Activated CD4-positive, CD25-positive, alpha-beta regulatory T cell (primary cell): ENCODE measurements around the gene GLT8D2.

Experiments used
- DNase-seq, 4 experiments: peaks; one replicate each; lab custom pipeline; 2025; lab: John Stamatoyannopoulos, UW

GLT8D2 gene

DNA sequence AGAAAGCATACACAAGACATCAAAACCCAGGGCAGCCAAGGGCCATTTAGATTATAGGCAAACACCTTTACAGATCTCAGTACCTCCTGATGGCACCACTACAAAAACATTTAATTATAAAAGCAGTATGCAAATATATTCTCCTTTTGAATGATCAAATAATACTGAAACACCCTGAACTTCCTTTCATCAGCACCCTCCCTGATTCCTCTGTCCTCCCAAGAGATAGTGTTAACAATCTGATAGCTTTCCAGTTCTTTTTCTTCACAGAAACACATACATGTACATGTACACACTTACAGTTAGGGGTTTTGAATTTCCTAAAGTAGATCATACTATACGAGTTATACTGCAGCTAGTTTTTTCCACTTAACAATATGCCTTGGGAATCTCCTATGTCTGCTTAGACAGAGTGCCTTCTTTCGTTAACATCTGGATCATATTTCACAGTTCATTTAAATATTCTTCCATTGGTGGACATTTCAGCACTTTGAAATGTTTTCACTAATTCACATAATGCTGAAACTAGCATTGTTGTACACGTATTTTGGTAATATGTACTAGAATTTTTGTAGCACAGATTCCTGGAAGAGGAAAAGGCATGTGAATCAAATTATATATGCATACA is 49.1 kb downstream of the GLT8D2 start:
- no peak for DNase-seq

DNA sequence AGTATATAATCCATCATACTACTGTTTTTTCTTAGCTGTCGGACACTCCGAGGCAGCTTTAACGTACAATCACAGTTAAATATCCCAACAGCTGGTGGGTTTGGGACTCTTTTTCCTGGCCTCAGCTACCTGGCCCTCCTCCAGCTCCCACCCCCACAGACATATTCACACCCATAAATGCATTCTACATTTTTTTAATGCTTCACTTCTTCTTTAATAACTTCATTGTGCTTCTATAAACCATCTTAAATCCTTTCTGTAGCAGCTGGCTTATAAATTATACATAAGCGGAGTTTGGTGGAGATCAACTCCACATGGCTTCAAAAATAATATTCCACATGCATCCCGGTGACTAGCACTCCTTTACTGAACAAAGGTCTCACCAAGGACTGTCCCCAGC is 51.0 kb downstream of the GLT8D2 start:
- no peak for DNase-seq

DNA sequence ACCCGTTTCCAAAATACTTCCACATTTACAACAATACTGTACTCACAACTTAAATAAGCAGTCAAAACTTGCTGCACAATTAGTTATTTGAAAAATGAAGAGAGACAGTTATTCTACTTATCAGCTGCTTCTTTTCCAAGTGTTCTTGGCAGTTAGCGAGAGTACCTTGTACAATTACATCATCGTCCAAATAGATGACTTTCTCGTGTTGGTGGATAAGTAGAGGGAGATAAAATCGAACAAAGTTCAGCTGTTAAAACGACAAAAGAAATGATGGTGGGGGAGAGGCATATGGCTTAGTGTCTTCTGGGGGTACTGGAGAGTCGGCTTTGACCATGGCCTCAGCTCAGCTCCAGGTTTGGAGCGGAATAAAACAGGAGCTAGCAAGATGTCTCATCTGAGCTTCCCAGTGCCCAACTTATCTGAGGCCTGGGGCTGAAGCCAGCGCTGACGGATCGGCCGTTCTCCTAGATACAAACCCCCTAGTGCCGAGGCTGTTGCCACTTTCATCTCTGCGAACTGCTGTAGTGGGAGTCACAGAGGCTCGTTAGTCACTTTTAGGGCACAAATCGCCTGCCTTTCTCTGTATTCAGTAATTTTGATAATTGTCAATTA is 52.6 kb downstream of the GLT8D2 start:
- DNase-seq: no peak

DNA sequence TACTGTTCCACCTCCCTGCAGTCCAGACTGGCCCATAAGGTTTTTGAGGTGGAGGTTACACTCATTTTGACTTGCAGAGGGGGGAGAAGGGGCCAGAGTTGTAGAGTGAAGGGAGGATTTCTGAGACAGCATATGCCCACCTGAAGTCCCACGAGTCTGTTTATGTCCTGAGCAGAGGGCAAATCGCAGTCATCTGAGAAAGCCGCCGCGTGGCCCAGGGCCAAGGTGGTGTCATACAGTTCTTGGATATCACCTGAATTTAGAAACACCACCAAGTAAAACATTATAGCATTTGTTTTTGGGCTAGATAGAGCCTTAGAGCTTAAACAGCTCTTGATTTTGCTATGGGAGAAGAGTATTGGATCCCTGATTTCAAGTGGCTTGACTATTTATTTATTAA is 53.4 kb downstream of the GLT8D2 start:
- no peak for DNase-seq

DNA sequence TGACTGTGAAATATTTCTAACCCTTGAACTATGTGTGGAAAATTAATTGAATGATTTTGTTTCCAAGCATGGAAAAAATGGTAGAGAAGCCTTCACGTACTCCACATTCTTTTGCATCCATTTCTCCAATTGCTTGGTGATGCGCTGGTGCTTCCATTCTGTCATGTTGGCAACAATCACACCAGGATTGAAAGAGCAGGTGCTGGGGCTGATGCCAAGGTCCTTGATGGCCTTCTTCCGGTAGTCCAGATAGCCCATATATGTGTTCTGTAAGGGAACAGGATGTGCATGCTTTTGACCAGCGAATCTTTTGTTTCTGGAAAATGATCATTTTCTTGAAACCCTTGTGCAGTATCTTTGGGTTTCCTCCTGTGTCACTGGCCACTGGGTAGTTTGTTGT is 55.8 kb downstream of the GLT8D2 start:
- no peak for DNase-seq

DNA sequence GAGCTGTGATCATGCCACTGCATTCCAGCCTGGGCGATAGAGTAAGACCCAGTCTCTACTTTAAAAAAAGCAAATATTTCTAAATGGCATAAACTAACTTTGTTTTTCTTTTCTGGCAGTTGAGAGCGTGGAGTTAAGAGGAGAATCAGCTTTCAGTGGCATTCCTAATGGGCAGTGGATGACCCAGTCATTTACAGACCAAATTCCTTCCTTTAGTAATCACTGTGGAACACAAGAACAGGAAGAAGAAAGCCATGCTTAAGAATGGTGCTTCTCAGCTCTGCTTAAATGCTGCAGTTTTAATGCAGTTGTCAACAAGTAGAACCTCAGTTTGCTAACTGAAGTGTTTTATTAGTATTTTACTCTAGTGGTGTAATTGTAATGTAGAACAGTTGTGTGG is 63.2 kb downstream of the GLT8D2 start:
- no peak for DNase-seq

DNA sequence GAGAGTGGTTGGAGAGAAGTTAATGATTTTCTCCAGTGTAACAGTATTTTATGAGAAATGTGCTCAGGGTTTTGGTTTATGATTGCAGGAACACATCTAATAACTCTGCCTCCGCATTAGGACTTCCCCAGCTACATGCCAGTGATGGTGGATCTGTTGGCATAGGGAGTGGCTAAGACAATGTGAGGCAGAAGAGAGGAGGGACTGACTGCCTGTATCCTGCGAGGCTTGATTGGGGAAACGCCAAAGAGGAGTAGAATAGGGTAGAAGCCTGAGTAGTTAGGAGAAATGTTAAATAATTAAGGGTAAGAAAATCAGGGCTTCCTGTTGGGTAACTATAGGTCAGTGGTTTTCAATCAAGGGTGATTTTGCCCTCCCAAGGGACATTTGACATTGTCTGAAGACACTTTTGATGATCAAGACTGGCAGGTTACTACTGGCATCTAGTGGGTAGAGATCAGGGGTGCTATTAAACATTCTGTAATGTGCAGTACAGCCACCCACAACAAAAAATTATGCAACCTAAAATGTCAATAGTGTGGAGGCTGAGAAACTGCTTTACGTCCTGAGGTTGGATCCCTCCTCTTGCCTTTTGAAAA is 71.5 kb downstream of the GLT8D2 start:
- DNase-seq: no peak

DNA sequence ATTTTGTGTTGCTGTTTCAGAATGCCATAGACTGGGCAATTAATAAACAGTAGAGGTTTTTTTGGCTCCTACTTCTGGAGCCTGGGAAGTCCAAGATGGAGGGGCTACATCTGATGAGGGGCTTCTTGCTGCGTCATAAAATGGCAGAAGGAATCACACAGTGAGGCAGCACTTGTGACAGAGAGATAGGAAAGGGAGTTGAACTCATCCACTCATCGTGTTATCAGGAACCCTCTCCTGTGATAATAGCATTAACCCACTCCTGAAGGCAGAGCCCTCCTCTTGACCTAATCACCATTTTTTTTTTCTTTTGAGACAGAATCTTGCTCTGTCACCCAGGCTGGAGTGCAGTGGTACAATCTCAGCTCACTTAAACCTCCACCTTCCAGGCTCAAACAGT is 74.6 kb downstream of the GLT8D2 start:
- no peak for DNase-seq

DNA sequence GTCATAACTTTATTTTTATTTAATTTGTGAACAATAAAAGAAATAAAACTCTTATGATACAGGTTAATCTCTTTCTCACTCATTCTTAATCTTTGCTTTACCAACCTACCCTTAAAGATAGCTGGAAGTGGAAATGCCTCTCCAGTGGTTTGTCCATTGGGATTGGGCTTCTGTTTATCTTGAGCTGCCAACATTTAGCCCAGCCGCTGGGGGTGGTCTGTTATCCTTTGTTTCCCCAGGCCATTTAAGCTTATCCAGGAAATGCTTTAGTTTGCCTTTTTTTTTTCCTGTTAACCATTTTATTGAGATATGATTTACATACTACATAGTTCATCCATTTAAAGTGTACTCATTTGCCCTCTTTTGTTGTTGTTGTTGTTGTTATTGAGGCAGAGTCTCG is 76.1 kb downstream of the GLT8D2 start:
- no peak for DNase-seq

DNA sequence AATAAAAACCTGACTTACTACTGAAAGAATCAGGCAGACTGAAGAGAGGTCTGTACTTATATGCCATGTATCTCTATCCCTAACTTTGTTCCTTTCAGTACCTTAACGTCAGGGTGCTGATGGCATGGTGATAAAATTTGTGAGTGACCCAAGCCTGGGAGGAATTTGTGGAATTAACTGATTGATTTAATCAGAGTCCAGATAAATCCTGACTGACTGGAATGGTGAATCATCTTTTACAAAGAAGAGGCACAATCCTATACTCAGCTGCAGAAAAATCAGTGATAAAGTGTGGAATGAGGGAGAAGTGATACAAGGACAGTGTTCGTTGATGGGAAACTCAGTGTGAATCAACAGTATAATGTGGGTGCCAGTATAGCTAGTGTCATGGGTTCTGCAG is 80.6 kb downstream of the GLT8D2 start:
- no peak for DNase-seq

DNA sequence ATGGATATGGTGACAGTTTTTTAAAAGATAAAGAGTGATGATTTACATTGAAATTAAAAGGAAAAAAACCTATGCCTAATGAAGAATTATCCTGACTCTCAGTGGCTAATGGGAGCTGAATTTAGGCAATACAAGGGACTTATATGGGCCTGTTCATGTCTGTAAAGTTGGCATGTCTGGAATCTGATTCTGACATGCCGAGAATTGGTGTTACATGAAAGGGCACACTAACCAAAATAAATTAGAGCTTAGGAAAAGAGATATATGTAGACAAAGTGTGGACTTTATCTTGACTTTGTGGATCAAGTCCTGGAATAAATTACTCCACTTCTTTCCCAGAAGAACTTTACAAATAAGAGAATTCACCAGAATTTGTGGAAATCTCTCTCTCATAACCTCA is 83.3 kb downstream of the GLT8D2 start:
- no peak for DNase-seq

DNA sequence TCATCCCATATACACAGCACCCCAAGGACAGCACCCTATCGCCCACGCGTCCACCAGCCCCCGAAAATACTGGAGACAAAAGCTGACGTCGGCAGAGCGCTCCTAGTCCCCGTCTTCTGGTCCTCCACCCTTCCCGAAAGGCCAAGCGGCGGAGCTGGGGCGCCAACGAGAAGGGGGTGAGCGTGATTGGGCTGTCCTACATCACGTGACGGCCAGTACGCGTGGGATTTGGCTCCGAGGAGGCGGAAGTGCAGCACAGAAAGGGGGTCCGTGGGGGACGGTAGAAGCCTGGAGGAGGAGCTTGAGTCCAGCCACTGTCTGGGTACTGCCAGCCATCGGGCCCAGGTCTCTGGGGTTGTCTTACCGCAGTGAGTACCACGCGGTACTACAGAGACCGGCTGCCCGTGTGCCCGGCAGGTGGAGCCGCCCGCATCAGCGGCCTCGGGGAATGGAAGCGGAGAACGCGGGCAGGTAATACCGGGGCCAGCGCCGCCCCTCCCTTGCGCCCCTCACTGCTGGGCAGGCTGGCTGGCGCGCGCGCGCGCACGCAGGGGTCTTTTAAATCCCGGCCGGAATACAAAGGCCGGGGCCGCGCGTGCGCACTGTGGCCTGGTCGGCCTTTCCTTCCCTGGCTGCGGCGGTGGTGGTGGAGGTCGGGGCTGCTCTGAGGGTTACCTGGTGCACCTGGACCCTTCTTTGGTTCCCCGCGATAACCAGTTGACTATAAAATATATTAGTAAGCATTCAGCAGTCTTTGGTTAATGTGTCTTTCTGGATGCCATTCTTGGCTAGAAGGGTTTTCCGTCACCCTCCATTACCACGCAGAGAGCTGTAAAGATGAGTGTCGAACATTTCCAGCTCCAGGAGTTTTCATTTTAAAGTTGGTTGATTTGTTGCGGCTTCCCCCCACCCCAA is 84.1 kb downstream of the GLT8D2 start, which contains the start of gene TDG:
TSS of gene TDG (plus strand) at position 283 of the 915 bp plus-strand sequence. CDS start at position 449, 166 bp downstream.
- DNase-seq: peak; percentile 86 to 94 (median 92)

DNA sequence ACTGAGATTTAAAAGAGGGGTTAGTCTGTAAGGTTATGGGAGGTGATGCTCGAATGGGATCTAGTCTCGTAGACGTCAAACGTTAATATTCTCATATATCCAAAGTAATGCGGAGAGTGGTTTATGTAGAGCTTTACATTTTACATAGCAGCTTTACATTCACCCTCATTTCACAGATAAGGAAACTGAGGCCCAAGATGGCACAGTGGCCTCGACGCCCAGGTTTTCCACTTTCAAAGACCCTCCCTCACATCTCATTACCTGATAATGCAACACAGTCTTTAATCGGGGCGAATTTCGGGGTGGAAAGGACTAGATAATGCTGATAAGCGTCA is 84.8 kb downstream of the GLT8D2 start:
- DNase-seq: no peak

DNA sequence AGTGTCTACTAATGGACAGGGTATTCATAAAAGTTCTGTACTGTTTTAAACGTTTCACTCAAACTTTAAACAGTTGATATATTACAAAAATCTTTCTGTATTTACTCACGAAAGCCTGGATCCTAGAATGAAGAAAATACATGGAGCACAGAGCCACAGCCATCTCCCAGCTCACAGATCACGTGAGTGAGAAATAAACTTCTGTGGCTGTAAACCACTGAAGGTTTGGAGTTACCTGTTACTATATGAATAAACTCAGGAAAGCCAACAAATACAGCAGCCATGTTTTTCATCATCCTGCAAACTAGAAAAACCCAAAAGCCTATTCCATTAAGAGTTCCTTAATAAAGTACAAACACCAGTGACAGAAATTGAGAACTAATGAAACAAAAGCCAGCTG is 85.2 kb downstream of the GLT8D2 start:
- DNase-seq: no peak

DNA sequence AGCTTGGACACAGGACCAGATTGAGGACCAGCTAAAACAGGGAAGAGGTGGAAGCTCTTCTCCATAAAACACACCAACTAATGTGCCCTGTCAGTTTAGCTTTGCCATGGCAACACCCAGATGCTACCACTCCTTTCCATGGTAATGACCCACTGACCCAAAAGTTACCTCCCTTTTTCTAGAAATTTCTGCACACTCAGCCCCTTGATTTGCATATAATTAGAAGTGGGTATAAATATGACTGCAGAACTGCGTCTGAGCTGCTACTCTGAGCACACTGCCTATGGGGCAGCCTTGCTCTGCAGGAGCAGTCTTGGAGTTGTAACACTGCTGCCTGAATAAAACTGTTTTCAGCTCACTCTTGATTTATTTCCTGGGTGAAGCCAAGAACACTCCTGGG is 87.5 kb downstream of the GLT8D2 start:
- DNase-seq: no peak

DNA sequence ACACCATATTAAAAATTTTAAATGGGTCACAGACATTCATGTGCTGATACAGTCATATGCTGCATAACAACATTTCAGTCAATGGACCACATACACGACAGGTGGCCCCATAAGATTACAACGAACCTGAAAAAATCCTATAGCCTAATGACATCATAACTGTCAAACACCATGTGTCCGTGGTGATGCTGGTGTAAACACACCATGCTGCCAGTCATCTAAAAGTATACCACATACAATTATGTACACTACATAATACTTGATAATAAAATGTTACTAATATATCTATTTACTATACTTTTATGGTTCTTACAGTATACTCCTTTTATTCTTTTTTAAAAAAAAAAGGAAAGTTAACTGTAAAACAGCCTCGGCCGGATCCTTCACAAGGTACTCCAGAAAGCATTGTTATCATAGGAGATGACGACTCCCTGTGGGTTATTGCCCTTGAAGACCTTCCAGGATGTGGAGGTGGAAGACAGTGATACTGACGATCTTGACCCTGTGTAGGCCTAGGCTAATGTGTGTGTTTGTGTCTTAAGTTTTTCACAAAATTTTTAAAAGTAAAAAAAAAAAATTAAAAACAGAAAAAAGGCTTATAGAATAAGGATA is 89.3 kb downstream of the GLT8D2 start:
- no peak for DNase-seq

DNA sequence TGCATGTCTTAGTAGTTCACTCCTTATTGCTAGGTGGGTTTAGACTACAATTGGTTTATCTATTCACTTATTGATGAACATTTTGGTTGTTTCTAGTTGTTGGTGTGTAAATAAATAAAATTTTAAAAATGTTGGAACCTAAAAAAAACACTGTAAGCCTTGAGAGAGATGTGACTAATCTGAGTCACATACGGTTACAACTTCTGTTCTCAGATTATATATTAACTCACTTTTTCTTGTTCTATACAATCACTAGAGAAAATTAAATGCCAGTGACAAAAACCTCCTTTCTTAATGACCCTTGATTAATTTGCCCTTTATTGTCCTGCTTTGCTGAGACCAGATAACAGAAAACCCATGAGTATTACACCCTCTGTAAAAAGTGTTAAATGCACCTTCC is 91.4 kb downstream of the GLT8D2 start:
- no peak for DNase-seq

DNA sequence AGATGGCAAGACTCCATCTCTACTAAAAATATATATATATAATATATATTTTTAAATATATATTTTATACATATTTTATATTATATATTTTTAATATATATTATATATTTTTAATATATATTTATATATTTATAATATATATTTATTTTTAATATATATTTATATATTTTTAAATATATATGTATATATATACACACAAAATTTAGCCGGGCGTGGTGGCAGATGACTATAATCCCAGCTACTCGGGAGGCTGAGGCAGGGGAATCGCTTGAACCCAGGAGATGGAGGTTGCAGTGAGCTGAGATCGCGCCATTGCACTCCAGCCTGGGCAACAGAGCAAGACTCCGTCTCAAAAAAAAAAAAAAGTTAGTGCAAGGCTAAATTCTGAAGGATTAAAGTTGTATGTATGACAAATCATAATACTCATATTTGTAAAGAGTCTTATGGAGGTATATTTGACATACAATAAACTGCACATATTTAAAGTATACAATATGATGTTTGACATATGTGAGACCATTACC is 92.1 kb downstream of the GLT8D2 start:
- no peak for DNase-seq

DNA sequence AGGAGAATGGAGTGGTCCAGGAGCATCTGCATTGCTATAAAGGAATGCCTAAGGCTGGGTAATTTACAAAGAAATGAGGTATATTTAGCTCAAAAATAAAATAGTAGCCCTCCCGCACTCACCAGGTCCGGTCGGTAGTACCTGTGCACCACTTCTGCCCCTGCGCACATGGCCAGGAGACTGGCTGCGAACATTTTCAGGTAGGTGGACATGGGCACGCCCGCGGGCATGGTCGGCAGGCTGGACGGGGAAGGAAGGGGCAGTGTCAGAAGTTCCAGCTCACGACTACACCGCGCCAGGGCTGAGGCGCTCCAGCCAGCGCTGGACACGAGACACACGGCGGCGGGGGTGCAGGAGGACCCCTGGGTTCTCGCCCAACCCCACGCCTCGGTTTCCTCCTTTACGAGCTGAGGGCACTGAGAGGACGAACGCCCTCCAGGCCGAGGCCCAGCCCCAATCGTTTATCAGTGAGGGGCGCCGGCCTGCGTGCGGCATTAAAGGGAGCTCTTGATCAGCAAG is 93.4 kb downstream of the GLT8D2 start:
- no peak for DNase-seq

DNA sequence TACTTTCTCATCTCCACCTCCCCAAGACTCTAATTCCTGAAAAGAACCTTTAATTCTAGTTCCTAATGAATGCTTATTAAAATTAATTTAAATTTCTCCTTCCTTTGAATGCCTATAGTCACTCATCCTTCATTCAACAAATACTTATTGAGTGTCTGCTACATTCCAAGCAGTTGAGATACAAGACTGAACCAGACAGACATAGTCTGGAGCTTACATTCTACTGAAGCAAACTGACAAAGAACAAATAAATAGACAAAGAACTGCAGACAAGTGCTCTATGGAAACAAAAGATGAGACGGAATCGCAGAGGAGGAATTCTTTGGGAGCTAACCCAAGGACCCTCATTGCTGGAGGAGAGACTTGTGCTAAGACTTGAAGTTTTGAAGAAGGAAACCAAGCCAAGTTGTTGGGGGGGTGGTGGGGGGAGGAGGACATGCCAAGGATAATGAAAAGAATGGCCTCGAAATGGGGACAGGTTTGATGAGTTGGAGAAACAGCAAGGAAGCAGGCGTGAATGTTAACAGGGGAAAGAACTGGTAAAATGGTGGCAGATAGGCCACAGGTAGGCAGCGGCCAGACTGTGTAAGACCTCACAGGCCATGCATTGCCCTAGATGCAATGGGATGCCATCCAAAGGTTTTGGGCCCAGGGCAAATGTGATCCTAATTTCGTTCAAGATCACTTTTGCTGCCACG is 94.0 kb downstream of the GLT8D2 start:
- DNase-seq: no peak

DNA sequence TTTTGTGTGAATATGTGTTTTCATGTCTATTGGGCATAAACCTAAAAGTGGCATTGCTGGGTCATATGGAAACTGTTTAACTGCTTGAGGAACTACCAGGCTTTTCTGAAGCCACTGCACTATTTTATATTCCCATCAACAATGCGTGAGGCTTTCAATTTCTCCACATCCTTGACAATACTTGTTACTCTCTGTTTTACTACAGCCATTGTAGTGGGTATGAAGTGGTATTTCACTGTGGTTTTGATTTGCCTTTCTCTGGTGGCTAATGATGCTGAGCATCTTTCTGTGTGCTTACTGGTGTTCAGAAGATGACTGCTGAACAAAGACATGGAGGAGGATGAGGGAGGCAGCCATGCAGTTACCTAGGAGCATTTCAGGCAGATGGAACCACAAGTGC is 97.5 kb downstream of the GLT8D2 start:
- no peak for DNase-seq
